SK-N-DZ (cell line): ENCODE results near the gene FAM124A.

Source experiments
- DNase-seq: peaks from one replicate; pipeline ENCODE4 v3.0.0-alpha.2; 2015; ENCODE audit warnings: low spot score
- small RNA-seq, 2 experiments: library from RNA; depleted of rRNA; stranded (forward); fragments of <200 nt; gene quantifications; one replicate each; pipeline ENCODE3, GENCODE V24; 2014

Gene FAM124A

DNA sequence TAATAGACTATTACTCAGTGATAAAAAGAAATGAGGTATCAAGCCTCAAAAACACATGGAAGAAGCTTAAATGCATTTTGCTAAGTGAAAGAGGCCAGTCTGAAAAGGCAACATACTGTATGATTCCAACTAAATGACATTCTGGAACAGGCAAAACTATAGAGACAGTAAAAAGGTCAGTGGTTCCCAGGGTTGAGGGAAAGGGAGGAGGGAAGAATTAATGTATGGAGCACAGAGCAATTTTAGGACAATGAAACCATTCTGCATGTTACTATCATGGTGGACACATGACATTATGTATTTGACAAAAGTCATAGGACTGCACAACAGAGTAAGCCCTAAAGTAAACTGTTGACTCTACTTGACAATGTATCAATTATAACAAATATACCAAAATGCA is 111.6 kb downstream of the FAM124A start:
- DNase-seq: no peak

Small RNAs within 50 kb of the gene (small RNA-seq; reads per million reads assigned to genes)
- 0 reads per million in 2 experiments for gene PRELID3BP2
